Bone marrow (tissue), 2 donors: Measurements from ENCODE around the gene BRSK1.

ENCODE experiments used
- DNase-seq, 2 donors: peaks; one replicate each; lab custom pipeline; 2025; lab: John Stamatoyannopoulos, UW

Gene BRSK1

DNA sequence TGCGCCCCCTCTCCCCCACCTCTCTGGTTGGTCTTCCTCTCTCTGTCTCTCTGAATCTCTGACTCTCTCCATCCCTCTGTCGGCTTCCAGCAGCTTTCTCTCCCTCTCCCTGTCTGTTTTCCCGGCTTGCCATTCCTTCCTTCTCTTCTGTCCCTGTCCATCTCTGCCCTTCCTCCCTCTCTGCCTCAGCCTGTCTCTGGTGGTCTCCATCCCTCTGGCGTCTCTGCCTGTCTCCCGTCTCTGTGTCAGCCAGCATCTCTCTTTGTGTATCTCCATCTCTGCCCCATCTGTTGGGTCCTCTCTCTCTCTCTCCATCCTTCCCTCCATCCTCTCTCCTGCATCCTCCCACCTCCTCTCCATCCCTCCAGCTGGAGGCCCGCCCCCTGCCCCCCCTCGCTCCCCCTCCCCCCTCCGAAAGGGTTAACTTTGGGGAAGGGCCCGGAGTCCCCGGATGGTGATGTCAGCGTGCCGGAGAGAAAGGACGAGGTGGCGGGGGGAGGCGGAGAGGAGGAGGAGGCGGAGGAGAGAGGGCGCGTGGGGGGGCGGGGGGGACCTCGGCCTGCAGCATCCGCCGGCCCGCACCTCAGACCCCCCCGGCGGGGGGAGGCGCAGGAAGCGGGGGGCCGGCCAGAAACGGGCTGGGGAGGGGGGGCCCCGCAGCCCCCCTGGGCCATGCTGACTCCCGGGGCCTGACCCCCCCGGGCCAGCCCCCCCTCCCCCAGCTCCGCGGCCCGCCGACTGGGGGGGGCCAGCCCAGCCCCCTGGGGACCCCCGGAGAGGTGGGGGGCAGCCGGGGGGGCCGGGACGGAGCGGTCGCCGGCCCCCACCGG is at the start of gene BRSK1:
Gene BRSK1, plus strand, starts transcription at position 450 of the 830 bp plus-strand sequence. CDS start 446 bp downstream, outside the sequence.
- no peak for DNase-seq

DNA sequence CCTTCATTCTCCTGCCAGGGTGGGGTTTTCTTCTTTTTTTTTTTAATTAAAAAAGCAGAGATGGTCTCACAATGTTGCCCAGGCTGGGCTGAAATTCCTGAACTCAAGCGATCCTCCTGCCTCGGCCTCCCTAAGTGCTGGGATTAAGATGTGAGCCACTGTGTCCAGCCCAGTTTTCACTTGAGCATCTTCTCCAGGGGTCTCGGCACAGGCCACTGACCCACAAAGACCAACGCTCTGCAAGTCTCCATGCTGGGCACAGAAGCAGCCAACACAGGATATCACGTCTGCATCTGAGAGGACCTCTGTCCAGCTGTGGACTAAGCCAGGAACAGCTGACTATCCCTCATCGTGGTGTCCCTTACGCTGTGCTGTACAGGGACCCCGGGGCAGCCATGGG is 45.8 kb upstream of the BRSK1 start:
- DNase-seq, result no peak

- DNase-seq, result no peak
Measured at GRCh38 chr19:55239004-55239403, 44.8 kb upstream of the BRSK1 start.

- no peak for DNase-seq
Measured at GRCh38 chr19:55240713-55241020, 43.1 kb upstream of the BRSK1 start.

DNA sequence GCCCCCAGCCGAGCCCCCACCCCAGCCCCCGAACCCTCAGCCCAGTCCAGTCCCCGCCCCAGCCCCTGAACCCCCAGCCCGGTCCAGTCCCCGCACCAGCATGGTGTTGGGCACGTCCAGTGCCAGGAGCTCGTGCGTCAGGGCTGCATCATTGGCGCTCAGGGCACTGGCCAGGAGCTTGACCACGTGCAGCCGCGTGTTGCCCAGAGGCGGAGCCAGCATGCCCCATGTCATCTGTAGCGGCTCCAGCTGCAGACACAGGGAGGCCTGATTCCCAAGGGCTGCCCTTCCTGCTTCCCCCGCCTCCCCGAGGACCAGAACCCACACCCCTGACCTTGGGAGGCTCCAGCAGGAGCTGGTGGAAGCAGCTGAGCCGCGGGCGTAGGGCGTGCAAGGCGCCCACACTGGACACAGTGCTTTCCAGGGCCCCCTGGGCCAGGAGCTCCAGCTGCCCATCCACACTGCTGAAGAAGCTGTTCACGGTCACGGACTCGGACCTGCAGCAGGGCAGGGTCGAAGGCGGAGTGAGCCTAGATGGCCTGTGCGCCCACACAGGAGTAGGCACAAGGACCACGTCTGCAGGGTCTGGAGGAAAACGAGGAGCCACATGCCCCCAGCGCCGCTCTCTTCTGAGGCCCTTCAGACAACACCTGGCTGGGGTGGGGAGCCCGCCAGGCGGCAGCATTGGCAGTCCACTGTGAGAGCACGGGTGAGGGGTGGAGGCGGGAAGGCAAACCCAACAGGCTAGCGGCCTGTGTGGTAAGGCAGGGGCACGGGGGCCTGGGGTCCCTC is 42.5 kb upstream of the BRSK1 start:
- no peak for DNase-seq

DNA sequence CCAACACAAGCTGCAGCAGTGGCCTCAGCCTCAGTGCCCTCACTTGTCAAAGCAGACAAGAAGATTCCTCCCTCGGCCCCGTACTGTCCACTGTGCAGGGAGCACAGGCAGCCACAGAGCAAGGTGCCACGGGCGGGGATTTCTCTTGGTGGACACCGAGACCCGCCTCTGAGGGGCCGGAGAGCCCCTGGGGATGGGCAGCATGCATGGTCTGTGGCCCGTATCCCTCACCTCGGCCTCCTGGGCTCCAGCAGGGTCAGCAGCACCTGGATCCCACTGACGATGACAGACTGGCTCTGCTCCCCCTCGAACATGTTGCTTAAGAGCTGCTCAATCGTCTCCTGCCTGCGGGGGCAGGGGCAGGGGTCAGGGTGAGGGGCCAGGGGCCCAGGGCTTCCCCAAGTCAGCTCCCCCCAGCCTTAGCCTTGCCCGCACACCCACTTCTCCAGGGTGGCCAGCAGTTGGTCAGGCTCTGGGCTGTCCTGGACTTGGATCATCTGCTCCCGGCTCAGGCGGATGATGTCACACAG is 41.8 kb upstream of the BRSK1 start:
- no peak for DNase-seq

GRCh38 chr19:55242517-55242916 is 41.3 kb upstream of the BRSK1 start:
- DNase-seq, result no peak

- DNase-seq, result no peak
Measured at GRCh38 chr19:55244004-55244680, 39.7 kb upstream of the BRSK1 start.

GRCh38 chr19:55245236-55245904 is 38.4 kb upstream of the BRSK1 start:
- no peak for DNase-seq

GRCh38 chr19:55246462-55247451 is 37.0 kb upstream of the BRSK1 start:
- DNase-seq, result no peak

- DNase-seq, result no peak
Measured at GRCh38 chr19:55247621-55248099, 36.1 kb upstream of the BRSK1 start.

DNA sequence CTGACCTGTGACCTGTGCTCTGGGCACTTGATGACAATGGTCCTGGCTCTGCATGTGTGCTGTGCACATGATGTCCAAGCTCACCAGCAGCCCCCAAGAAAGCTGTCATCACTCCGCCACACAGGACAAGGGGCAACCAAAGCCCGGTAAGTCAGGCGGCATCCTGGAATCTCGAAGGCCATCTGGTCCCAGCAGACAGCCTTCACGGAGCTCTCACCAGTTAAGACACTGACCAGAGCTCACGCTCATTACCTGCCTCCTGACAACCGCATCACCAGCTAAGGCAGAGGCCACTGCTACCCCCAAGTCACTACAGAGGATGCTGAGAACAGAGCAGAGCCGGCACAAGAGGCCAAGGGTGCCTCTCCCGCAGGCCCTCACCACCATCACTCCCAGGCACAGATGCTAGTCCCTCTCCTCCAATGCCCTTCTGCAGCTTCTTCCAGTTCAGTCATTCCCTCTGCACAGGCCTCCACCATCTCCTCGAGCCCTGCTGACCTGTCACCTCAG is 35.6 kb upstream of the BRSK1 start:
- no peak for DNase-seq

DNA sequence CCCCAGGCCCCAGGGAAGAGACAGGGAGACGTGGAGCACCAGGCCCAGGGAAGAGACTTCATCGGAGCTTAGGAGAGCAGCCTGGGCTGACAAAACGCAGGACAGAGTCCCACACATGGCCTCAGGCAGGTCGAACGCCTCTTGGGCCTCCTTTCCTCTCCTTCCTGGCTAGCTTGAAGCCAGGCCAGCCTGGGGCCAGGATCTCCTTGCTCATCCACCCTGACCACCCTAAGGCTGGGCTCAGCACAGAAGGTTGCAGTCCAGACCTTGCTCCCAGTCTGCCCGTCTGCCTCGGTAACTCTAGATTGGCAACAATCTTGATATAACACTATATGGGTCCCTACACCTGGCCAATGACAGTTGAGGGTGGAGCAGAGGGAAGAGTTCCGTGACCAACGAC is 35.1 kb upstream of the BRSK1 start:
- DNase-seq, result no peak

DNA sequence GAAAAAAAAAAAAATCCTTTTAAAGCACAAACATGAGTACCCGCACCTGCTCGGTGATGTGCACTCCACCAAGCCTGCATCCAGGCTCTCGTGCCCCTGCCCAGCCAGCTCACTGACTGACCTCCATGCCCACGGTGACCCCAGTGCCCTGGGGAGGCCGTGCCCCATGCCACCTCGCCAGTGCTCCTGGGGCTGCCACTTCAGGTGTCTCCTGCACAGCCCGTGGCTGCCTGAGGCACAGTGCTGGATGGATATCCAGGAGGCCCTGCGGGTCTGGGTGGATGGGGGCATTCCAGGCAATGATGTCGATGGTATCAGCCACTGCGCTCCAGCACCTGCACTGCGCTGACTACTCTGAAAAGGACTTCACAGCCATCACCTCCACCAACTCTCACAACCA is 34.0 kb upstream of the BRSK1 start:
- DNase-seq, result no peak

- DNase-seq, result no peak
Measured at GRCh38 chr19:55250262-55251036, 33.3 kb upstream of the BRSK1 start.

DNA sequence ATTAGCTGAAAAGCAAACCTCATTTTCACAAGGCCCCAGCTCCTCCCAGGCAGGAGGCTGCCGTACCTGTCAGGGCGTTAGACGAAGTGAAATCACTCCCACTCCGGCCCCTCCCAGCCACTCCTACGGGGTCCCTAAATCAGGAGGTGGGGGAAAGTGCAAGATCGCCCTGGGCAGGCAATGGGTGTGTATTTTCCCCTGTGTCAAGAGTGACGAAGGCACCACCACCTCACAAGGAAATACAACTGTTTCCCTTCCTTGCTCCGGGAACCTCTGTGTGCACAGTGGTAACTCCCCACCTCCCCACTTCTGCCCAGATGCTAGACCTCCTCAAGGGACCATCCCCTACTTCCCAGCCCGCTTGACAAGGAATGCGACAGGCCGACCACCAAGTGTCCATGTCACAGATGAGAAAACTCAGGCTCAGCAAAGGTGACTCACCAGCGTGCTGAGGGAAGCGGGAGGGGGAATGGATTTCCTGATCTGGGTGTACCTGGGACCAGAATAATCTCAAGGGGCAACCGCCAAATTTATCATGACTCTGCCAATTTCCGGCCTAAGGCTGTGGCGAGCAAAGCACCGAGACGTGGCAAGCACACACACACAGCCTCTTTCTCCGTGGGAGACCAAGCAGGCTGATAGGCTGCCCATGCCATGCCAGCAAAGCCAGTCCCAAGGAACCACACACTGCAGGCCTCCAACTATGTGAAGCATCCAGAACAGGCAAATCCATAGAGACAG is 32.3 kb upstream of the BRSK1 start:
- peak in 1 of 2 donors; percentile 75 for DNase-seq

DNA sequence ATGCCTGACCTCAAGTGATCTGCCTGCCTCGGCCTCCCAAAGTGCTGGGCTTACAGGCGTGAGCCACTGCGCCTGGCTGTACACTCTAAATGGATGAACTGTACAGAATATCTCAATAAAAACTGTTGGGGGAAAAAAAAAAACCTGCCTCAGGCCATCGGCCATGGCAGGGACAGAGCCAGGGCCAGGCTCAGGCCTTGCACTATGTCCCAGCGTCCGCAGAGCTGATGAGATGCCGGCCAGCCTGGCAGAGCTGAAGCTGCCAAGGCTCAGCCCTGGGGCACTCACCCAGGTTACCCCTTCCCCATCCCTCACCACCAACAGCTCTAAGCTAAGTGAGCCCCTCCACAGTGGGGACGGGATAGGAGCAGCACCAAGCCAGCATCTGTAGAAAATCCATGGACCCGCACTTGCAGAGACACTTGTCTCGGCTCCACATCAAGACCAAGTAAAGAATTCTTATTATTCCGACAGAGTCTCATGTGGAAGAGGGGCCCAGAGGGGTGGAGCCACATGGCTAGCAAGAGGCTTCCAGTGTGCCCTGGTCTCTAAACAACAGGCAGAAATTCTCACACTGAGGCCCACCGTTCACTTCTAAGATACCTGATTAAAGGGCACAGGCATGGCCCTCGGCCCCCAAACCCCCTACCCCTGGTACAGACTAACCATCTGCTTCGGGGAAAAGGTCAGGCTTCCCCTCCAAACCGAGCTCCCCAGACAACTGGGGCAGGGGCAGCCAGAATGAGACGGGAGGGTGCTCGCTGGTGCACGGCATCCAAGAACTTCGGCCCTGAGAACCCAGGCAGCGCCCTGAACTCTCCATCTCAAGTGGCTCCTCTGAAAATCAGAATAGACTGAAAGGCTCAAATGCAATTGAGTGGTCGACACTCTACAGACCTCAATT is 30.8 kb upstream of the BRSK1 start:
- no peak for DNase-seq
